Vagina (tissue), 2 donors: ENCODE results near the gene TBX10.

ENCODE experiments used
- POLR2AphosphoS5 ChIP-seq, 2 donors: sonication (generic); formaldehyde crosslinking; IDR thresholded peaks; one replicate each; pipeline ENCODE4 v1.9.0; 2017; ENCODE audit warnings: antibody characterized with exemption in 2 of 2, mild to moderate bottlenecking in 2 of 2, low read depth in 1 of 2; ENCODE audit not compliant: insufficient read depth in 1 of 2
- TF ChIP-seq, protein P1 (sequence below), 3 experiments: fragments of 450-650 bp in 2 of 3; fragments of 200-600 bp in 1 of 3; sonication (generic) in 1 of 3; IDR thresholded peaks; one replicate each; pipeline ENCODE4 v1.5.1; 2017 to 2019; ENCODE audit warnings: antibody characterized with exemption in 3 of 3, mild to moderate bottlenecking in 2 of 3, moderate library complexity in 2 of 3

DNA sequence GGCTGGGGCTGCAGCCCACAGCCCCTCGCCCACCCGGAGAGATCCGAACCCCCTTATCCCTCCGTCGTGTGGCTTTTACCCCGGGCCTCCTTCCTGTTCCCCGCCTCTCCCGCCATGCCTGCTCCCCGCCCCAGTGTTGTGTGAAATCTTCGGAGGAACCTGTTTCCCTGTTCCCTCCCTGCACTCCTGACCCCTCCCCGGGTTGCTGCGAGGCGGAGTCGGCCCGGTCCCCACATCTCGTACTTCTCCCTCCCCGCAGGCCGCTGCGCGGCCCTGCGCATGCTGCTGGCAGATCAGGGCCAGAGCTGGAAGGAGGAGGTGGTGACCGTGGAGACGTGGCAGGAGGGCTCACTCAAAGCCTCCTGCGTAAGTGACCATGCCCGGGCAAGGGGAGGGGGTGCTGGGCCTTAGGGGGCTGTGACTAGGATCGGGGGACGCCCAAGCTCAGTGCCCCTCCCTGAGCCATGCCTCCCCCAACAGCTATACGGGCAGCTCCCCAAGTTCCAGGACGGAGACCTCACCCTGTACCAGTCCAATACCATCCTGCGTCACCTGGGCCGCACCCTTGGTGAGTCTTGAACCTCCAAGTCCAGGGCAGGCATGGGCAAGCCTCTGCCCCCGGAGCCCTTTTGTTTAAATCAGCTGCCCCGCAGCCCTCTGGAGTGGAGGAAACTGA is 55.2 kb downstream of the TBX10 start:
- TF ChIP-seq, protein P1, sequence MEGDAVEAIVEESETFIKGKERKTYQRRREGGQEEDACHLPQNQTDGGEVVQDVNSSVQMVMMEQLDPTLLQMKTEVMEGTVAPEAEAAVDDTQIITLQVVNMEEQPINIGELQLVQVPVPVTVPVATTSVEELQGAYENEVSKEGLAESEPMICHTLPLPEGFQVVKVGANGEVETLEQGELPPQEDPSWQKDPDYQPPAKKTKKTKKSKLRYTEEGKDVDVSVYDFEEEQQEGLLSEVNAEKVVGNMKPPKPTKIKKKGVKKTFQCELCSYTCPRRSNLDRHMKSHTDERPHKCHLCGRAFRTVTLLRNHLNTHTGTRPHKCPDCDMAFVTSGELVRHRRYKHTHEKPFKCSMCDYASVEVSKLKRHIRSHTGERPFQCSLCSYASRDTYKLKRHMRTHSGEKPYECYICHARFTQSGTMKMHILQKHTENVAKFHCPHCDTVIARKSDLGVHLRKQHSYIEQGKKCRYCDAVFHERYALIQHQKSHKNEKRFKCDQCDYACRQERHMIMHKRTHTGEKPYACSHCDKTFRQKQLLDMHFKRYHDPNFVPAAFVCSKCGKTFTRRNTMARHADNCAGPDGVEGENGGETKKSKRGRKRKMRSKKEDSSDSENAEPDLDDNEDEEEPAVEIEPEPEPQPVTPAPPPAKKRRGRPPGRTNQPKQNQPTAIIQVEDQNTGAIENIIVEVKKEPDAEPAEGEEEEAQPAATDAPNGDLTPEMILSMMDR (IDR thresholded peaks at IDR 0.05), result no peak
- peak in 1 of 2 donors; percentile 1 for TF ChIP-seq POLR2AphosphoS5 (IDR thresholded peaks at IDR 0.05; ENCODE audit: insufficient read depth in 1 of 2, low read depth in 1 of 2)
